Natural killer cell treated with Interleukin-12 subunit alpha and Interleukin-12 subunit beta and Interleukin-15 and Interleukin-18, amount 100 ng/mL, for 72 hours (primary cell): ENCODE data around the gene LSAMP. TPM values are rescaled to one million over a fixed set of nuclear protein-coding genes. Genes with fewer than 3 reads are reported as not detected.

Source experiments
- ATAC-seq, 2 donors: fragments of 150-1000 bp; cut with Tn5 transposase in 1 of 2; sonication (Bioruptor Pico), chemical (Tn5 transposase) in 1 of 2; 2 replicates each; pipeline ENCODE4 v1.10.0; 2021
- DNase-seq: peaks from one replicate; pipeline ENCODE4 v3.0.0; 2022; ENCODE audit warnings: low spot score
- H3K27ac Mint-ChIP-seq, 2 donors: 1 replicate in 1 of 2; 2 replicates in 1 of 2; pipeline ENCODE4 v1.8.0; 2022; ENCODE audit warnings: mixed read lengths in 2 of 2, mild to moderate bottlenecking in 1 of 2, moderate library complexity in 1 of 2
- H3K27me3 Mint-ChIP-seq, 2 donors: 1 replicate in 1 of 2; 2 replicates in 1 of 2; pipeline ENCODE4 v1.8.0; 2022; ENCODE audit warnings: mixed read lengths in 2 of 2
- H3K36me3 Mint-ChIP-seq: one replicate; pipeline ENCODE4 v1.8.0; 2022; ENCODE audit warnings: mixed read lengths
- H3K4me1 Mint-ChIP-seq, 2 donors: 1 replicate in 1 of 2; 2 replicates in 1 of 2; pipeline ENCODE4 v1.8.0; 2022; ENCODE audit warnings: low read depth in 2 of 2, mixed read lengths in 2 of 2, mild to moderate bottlenecking in 1 of 2
- H3K4me3 Mint-ChIP-seq: one replicate; pipeline ENCODE4 v1.8.0; 2022; ENCODE audit warnings: mixed read lengths
- H3K9me3 Mint-ChIP-seq: 2 replicates; pipeline ENCODE4 v1.8.0; 2022; ENCODE audit warnings: mixed read lengths
- total RNA-seq, 2 donors: library from RNA; stranded (reverse); gene quantifications; one replicate each; pipeline ENCODE4 v1.2.3, GENCODE V29; 2022

Gene LSAMP
- total RNA-seq, 2 donors from 2014 or later, result not detected

DNA sequence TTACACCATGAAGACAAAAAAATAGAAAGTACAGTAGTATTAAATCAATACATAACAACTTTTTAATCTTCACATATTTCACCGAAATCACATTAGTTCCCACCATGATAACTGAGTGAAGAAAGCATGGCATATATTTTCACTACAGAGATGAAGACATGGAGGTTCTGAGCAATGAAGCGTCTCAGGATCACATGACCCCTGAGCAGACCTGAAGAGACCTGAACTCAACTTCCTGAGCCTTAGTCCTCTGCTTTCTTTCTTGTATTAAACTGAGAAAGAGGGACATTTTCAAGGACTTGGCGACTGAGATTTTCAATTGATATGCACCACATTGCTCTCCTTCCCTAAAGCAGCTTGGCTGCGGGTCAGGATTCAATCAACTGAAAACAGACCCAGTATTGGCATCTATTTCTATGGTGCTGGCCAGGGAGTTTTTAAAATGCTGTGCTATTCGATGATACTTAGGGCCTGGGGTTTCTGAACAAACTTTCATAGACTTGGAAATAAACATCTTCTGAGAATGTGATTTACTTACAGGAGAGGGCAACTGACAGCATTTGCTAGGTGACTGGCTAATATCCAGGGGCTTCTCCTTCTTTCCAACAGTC lies 165.1 kb downstream of the LSAMP start:
- DNase-seq (no peak), ATAC-seq (no peak)
- Mint-ChIP-seq H3K9me3 (peaks cover 4% of the 10 kb centered on the region), H3K27me3 (no peaks in the 10 kb centered on the region), H3K27ac (no peak overlapping the region), H3K4me1 (no peaks in the 10 kb centered on the region), H3K36me3 (no peaks in the 10 kb centered on the region), H3K4me3 (no peak overlapping the region)

GRCh38 chr3:116276675-116277074 lies 168.6 kb downstream of the LSAMP start:
- H3K36me3 Mint-ChIP-seq, result no peaks in the 10 kb centered on the region
- no peaks in the 10 kb centered on the region for H3K27me3 Mint-ChIP-seq
- ATAC-seq (no peak), DNase-seq (no peak)
- H3K27ac Mint-ChIP-seq, result no peak overlapping the region
- peaks cover 4% of the 10 kb centered on the region for H3K9me3 Mint-ChIP-seq
- no peaks in the 10 kb centered on the region for H3K4me1 Mint-ChIP-seq
- no peak overlapping the region for H3K4me3 Mint-ChIP-seq

DNA sequence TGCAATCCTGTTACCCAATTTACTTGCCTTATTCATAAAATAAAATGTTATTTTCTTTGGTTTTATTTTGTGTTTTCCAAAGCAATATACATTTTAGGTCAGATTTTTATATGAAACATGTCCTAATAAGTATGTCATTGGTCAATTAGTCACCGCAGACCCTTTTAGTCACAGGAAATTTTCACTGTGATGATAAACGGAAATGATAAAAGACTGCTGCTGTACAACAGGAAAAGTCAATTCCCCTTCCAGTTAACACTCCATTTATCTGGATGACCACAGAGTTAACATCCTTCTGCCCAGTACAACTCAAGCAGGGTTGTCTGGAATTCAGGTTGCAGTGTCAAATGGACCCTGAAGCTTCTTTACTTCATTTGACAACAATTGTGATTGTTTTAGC lies 175.2 kb downstream of the LSAMP start:
- Mint-ChIP-seq H3K4me3 (no peak overlapping the region), H3K36me3 (no peaks in the 10 kb centered on the region), H3K27ac (no peak overlapping the region)

GRCh38 chr3:116267116-116267515 lies 178.2 kb downstream of the LSAMP start:
- ATAC-seq (no peak), DNase-seq (no peak)
- H3K4me3 Mint-ChIP-seq, result no peak overlapping the region
- H3K27me3 Mint-ChIP-seq, result no peaks in the 10 kb centered on the region
- no peak overlapping the region for H3K27ac Mint-ChIP-seq
- peaks cover 18% of the 10 kb centered on the region for H3K9me3 Mint-ChIP-seq
- H3K4me1 Mint-ChIP-seq, result no peaks in the 10 kb centered on the region
- H3K36me3 Mint-ChIP-seq, result no peaks in the 10 kb centered on the region

More for the DNA sequence above, 175.2 kb downstream of the LSAMP start:
- no peak for DNase-seq
- H3K9me3 Mint-ChIP-seq, result peaks cover 8% of the 10 kb centered on the region
- H3K27me3 Mint-ChIP-seq, result no peaks in the 10 kb centered on the region
- ATAC-seq, result no peak
- no peaks in the 10 kb centered on the region for H3K4me1 Mint-ChIP-seq

- DNase-seq, result no peak
- H3K27ac Mint-ChIP-seq, result no peak overlapping the region
- no peaks in the 10 kb centered on the region for H3K4me1 Mint-ChIP-seq
- no peak overlapping the region for H3K4me3 Mint-ChIP-seq
- H3K27me3 Mint-ChIP-seq, result no peaks in the 10 kb centered on the region
- ATAC-seq, result no peak
- peaks cover 18% of the 10 kb centered on the region for H3K9me3 Mint-ChIP-seq
- no peaks in the 10 kb centered on the region for H3K36me3 Mint-ChIP-seq
Measured at GRCh38 chr3:116265976-116266584, 179.2 kb downstream of the LSAMP start.

DNA sequence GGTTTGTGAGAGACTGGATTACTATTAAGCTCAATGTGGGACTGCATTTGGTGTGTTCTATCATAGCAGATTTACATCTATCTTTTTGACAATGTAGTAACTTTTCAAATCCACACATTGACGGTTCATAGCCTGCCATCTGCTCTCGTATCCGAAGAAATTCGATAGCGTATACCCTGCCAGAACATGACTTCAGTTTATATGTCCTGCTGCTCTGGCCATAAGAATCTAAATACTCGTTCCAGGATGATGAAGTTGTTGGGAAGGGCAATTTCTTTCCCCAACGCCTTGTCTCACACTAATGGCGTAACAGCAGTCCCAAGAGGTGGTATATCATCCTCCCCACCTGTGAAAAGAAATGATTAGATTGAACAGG lies 180.0 kb downstream of the LSAMP start:
- no peak overlapping the region for H3K27ac Mint-ChIP-seq
- no peaks in the 10 kb centered on the region for H3K27me3 Mint-ChIP-seq
- H3K9me3 Mint-ChIP-seq, result peaks cover 18% of the 10 kb centered on the region
- ATAC-seq, result no peak
- no peaks in the 10 kb centered on the region for H3K36me3 Mint-ChIP-seq
- no peaks in the 10 kb centered on the region for H3K4me1 Mint-ChIP-seq
- H3K4me3 Mint-ChIP-seq, result no peak overlapping the region
- DNase-seq, result no peak

- no peaks in the 10 kb centered on the region for H3K4me1 Mint-ChIP-seq
- DNase-seq (no peak), ATAC-seq (no peak)
- H3K4me3 Mint-ChIP-seq, result no peak overlapping the region
- no peaks in the 10 kb centered on the region for H3K27me3 Mint-ChIP-seq
- no peaks in the 10 kb centered on the region for H3K36me3 Mint-ChIP-seq
- no peak overlapping the region for H3K27ac Mint-ChIP-seq
- H3K9me3 Mint-ChIP-seq, result peaks cover 21% of the 10 kb centered on the region
Measured at GRCh38 chr3:116264546-116265319, 180.6 kb downstream of the LSAMP start.

DNA sequence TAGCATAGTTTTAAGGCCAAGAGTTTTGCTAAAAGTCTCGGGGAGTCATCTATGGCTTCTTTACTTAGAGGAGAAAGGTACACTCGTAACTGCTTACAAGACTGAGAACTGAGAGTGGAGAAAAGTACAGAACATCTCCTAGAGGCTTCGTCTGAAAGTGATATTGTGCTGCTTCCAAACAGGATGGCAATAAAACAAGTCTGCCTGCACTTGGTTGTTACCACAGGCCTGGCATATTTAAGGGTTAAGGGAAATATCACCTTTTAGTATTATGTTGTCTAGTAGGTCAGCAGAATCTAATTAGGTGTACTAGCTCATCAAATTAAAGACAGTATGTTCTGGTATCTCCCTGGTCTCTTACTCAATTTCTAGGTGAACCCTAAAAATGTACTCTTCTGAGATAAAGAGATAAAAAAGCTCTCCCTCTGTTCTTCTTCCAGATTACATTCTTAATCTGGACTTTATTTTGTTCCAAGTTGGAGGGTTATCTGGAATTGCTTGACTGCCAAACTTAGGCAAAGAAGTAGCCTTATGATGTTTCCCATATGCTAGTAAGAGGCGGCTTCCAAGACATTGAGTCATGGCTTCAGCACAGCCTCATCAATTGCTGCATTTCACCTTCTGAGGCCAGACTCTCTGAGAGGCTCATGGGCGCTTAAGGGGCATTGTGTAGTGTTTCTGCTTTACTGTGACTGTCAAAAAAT lies 181.3 kb downstream of the LSAMP start:
- H3K4me1 Mint-ChIP-seq, result no peaks in the 10 kb centered on the region
- no peaks in the 10 kb centered on the region for H3K27me3 Mint-ChIP-seq
- H3K9me3 Mint-ChIP-seq, result peaks cover 21% of the 10 kb centered on the region
- DNase-seq, result no peak
- no peaks in the 10 kb centered on the region for H3K36me3 Mint-ChIP-seq
- no peak for ATAC-seq
- no peak overlapping the region for H3K27ac Mint-ChIP-seq
- no peak overlapping the region for H3K4me3 Mint-ChIP-seq

DNA sequence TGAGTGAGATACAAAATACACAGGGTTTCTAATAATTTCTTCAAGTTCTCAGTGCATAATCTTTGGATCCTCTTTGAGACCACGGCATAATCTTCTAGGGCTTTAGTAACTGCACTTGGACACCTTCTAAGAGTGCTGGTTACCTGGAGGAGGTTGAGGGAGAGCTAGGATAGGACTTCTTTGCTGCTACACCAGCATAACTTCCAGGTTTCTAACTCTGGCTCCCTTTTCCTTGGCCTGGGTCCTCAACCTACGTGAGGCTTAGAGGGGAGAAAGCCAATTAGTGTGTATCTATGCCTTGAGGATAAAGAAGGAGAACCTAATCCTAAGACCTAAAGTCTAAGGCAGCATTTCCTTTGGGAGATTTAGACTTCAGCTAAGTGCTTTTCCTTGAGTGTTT lies 184.8 kb downstream of the LSAMP start:
- peaks cover 15% of the 10 kb centered on the region for H3K9me3 Mint-ChIP-seq
- H3K27ac Mint-ChIP-seq, result no peak overlapping the region
- ATAC-seq (no peak), DNase-seq (no peak)
- no peaks in the 10 kb centered on the region for H3K27me3 Mint-ChIP-seq
- H3K4me3 Mint-ChIP-seq, result no peak overlapping the region
- H3K36me3 Mint-ChIP-seq, result no peaks in the 10 kb centered on the region
- no peaks in the 10 kb centered on the region for H3K4me1 Mint-ChIP-seq

DNA sequence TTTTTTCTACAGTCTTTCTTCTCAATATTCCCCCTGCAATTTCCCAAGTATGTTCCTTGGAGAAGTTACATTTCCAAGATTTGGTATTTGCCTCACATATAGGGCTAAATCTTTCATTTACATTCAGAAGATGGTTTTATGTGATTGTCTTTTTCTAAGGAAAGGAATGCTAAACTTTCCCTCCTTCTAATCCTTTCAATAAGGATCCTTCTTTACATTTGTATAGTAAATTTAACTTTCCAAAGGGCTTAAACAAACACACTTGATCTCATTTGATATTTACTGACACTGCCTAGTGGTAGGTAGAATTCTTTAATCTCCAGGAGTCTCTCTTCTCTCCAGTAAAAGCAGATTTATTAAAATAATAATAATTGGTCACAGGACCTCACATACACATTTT lies 185.3 kb downstream of the LSAMP start:
- Mint-ChIP-seq H3K27me3 (no peaks in the 10 kb centered on the region), H3K4me3 (no peak overlapping the region), H3K36me3 (no peaks in the 10 kb centered on the region), H3K9me3 (peaks cover 19% of the 10 kb centered on the region), H3K27ac (no peak overlapping the region), H3K4me1 (no peaks in the 10 kb centered on the region)
- no peak for ATAC-seq
- DNase-seq, result no peak

DNA sequence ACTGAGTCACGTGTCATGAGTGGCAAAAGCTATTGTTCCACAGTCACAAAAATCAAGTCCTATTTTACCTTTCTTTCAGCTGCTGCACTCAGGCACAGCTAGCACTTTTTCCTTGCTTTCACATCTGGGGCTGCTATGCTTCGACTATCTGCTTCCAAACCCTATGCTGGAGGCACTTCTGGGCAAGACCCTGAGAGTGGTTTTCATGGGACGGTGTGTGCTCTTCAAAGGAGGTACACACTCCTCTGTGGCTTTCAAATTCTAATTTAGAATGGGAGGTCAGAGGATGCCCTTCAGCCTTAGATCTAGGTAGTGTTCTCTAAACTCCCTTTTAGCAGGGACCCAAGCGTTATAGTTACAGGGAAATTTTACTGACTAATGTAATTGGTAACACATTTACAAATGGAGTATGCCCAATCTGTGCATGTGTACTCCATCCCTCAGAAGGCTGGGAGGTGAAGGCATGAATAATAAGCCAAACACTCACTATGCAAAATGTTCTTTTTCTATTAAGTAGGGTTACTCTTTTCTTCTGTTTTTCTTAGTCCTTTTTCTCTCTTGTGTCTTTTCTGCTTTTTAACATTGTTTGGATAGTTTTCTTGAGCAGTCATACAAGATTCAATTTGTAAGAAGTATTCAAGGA lies 188.3 kb downstream of the LSAMP start:
- no peaks in the 10 kb centered on the region for H3K4me1 Mint-ChIP-seq
- DNase-seq (no peak), ATAC-seq (no peak)
- H3K27ac Mint-ChIP-seq, result no peak overlapping the region
- H3K9me3 Mint-ChIP-seq, result peaks cover 9% of the 10 kb centered on the region
- no peak overlapping the region for H3K4me3 Mint-ChIP-seq
- no peaks in the 10 kb centered on the region for H3K36me3 Mint-ChIP-seq
- H3K27me3 Mint-ChIP-seq, result no peaks in the 10 kb centered on the region

DNA sequence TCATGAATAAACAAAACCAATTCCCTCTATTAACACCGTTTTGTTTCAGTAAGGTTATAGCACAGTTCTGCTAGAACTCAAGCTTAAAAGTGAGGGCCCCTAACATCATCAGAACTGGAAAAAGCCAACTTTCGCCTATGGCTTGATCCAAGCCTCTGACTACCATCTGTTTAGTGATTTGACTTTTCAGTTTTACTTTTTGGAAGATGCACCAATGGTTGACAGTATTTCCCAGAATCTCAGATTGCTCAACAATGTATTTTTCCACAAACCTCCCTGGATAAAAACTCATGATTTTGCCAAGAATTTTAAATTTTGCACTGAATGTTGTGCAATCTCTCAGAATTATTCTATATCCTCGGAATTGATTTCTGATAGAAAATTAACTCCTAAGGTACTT lies 190.7 kb downstream of the LSAMP start:
- ATAC-seq (no peak), DNase-seq (no peak)
- no peak overlapping the region for H3K4me3 Mint-ChIP-seq
- no peaks in the 10 kb centered on the region for H3K36me3 Mint-ChIP-seq
- H3K27me3 Mint-ChIP-seq, result no peaks in the 10 kb centered on the region
- H3K4me1 Mint-ChIP-seq, result no peaks in the 10 kb centered on the region
- no peak overlapping the region for H3K27ac Mint-ChIP-seq
- peaks cover 10% of the 10 kb centered on the region for H3K9me3 Mint-ChIP-seq

DNA sequence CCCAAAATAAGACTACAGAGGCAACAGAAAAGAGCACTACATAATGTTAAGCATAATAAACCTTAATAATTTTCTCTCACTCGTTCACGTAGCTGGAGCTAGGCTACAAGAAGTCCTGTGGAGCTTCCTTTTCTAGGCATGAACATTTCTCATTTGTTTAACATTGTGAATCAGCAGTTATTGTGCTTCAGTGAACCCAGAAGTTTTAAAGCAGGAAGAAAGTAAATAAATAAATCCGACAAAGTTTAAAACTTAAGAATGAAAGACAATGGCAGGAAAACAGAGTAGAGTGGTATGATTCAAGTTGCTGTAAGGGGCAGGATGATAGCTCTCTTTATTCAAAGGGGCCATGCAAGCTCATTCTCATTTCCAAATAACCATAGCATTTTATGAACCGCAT lies 191.8 kb downstream of the LSAMP start:
- Mint-ChIP-seq H3K9me3 (peaks cover 10% of the 10 kb centered on the region), H3K27ac (no peak overlapping the region), H3K36me3 (no peaks in the 10 kb centered on the region), H3K4me3 (no peak overlapping the region), H3K4me1 (no peaks in the 10 kb centered on the region), H3K27me3 (no peaks in the 10 kb centered on the region)
- DNase-seq (no peak), ATAC-seq (no peak)

DNA sequence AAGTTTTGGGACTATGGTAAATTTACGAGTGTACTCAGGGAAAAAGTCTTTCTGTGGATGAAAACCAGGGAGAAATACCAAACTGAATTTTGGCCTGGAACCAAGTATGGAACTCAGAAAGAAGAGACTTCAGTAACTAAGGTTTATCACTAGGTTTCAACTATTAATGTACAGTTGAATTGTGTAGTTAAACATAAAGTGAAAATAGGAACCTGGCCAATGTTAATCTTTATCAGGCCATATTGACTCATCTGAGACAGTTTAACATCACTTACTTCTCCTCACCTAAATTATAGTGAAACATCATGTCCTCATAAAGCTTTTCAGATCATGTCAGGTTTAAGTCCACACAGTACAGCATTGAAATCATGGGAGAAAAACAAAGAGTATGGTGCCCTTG lies 197.7 kb downstream of the LSAMP start:
- Mint-ChIP-seq H3K9me3 (peaks cover 26% of the 10 kb centered on the region), H3K27ac (no peak overlapping the region), H3K4me3 (no peak overlapping the region), H3K27me3 (no peaks in the 10 kb centered on the region), H3K36me3 (no peaks in the 10 kb centered on the region), H3K4me1 (no peaks in the 10 kb centered on the region)
- DNase-seq, result no peak
- no peak for ATAC-seq
